Spleen (tissue), 7 donors: ENCODE measurements around the gene ARSH.

Experiments
- POLR2A ChIP-seq, 3 donors: fragments of 450-650 bp; IDR thresholded peaks; one replicate each; pipeline ENCODE4 v1.5.1; 2017; ENCODE audit warnings: antibody characterized with exemption in 3 of 3, mild to moderate bottlenecking in 1 of 3
- POLR2AphosphoS5 ChIP-seq, 3 donors: sonication (generic); formaldehyde crosslinking; IDR thresholded peaks; one replicate each; pipeline ENCODE4 v1.5.1; 2017; ENCODE audit warnings: antibody characterized with exemption in 3 of 3
- TF ChIP-seq, protein P1 (sequence below), 11 experiments: fragments of 200-600 bp in 7 of 11; fragments of 450-650 bp in 4 of 11; sonication (generic) in 4 of 11; IDR thresholded peaks in 8 of 11; conservative IDR thresholded peaks in 3 of 11; 1 replicate in 7 of 11; 2 replicates in 4 of 11; pipeline versions ENCODE4 v1.4.0 to v1.8.0; 2016 to 2021; ENCODE audit warnings: antibody characterized with exemption in 11 of 11, inconsistent platforms in 4 of 11, mild to moderate bottlenecking in 1 of 11
- donor health status: DM: no; HTN: no; CAD: no; lungs with moderate emphysema.
- donor health status: DM: no; HTN: no; CAD: no.
- donor health status: DM: no; HTN: no; CAD: no.

DNA sequence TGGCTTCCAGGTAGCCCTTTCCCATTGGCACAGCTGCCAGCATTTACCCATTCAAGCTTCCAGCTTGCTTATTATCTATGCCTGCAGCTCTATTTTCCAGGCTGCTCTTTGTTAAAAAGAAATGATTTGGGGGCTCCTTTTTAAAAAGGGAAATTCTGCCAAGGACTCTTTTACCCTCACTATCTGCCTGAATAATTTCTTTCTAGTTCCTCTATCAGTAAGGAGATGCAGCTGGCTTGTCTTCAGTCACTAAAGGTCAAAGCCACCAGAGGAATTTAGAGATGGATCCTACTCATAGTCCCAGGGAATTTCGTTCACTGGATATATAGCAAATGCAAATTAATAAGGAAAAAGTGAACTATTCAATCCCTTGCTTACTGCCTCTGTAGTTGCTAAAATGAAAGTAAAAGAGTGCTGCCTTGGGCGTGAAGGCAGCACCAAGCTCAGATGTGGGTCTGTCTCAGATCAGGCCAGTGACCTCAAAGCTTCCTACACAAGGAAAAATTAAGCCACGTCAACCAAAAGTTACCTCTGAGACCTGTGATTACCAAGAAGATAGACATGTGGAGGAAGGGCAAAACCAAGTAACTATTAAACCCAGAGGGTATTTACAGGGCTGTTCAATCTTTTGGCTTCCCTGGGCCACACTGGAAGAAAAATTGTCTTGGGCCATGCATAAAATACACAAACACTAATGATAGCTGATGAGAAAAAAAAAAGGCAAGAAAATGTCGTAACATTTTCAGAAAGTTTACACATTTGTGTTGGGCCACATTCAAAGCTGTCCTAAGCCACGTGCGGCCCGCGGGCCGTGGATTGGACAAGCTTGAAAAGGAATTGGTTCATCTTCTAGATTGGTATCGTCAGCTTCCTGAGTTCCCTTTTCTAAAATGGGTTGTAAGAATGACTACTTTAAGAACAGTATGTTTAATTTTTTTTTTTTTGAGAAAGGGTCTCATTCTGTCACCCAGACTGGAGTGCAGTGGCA is 40.2 kb downstream of the ARSH start:
- TF ChIP-seq, protein P1, sequence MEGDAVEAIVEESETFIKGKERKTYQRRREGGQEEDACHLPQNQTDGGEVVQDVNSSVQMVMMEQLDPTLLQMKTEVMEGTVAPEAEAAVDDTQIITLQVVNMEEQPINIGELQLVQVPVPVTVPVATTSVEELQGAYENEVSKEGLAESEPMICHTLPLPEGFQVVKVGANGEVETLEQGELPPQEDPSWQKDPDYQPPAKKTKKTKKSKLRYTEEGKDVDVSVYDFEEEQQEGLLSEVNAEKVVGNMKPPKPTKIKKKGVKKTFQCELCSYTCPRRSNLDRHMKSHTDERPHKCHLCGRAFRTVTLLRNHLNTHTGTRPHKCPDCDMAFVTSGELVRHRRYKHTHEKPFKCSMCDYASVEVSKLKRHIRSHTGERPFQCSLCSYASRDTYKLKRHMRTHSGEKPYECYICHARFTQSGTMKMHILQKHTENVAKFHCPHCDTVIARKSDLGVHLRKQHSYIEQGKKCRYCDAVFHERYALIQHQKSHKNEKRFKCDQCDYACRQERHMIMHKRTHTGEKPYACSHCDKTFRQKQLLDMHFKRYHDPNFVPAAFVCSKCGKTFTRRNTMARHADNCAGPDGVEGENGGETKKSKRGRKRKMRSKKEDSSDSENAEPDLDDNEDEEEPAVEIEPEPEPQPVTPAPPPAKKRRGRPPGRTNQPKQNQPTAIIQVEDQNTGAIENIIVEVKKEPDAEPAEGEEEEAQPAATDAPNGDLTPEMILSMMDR (IDR thresholded peaks at IDR 0.05 in 8 of 11, conservative IDR thresholded peaks at IDR 0.05 in 3 of 11) = no peak
- no peak for TF ChIP-seq POLR2A (IDR thresholded peaks at IDR 0.05)
- TF ChIP-seq POLR2AphosphoS5 (IDR thresholded peaks at IDR 0.05) = no peak
